A673 (cell line): ENCODE data around the gene PRKG1.

Experiments used
- EZH2 ChIP-seq: fragments of 200-600 bp; sonication (generic); IDR thresholded peaks from 2 replicates; pipeline ENCODE4 v1.6.1; 2017; ENCODE audit warnings: borderline replicate concordance, low read depth, mild to moderate bottlenecking, mixed read lengths, antibody characterized with exemption, low read length; ENCODE audit not compliant: poor library complexity, severe bottlenecking
- TF ChIP-seq, protein P1 (sequence below): fragments of 300-800, 200-600 bp; sonication (generic); conservative IDR thresholded peaks from 2 replicates; pipeline ENCODE4 v1.5.1; 2017; ENCODE audit warnings: low read depth, mild to moderate bottlenecking, antibody characterized with exemption, low read length, moderate library complexity, mixed read lengths

DNA sequence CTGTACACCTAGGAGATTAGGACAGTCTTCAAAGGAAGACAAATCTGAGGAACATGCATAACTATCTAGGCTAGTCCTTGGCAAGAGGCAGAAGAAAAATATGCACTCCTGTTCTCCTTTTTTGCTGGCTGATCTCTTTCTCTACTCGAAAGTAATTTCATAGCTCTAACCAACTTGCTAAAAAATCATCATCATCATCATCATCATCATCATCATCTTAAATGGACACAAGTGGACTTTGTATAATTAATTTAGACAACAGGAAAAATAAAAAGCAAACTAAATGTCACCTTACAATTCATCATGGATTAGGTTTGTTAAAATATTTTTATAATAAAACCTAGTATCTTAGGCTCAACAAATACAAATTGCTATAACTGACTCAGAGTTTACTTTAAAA is 1192.6 kb downstream of the PRKG1 start:
- TF ChIP-seq, protein P1, sequence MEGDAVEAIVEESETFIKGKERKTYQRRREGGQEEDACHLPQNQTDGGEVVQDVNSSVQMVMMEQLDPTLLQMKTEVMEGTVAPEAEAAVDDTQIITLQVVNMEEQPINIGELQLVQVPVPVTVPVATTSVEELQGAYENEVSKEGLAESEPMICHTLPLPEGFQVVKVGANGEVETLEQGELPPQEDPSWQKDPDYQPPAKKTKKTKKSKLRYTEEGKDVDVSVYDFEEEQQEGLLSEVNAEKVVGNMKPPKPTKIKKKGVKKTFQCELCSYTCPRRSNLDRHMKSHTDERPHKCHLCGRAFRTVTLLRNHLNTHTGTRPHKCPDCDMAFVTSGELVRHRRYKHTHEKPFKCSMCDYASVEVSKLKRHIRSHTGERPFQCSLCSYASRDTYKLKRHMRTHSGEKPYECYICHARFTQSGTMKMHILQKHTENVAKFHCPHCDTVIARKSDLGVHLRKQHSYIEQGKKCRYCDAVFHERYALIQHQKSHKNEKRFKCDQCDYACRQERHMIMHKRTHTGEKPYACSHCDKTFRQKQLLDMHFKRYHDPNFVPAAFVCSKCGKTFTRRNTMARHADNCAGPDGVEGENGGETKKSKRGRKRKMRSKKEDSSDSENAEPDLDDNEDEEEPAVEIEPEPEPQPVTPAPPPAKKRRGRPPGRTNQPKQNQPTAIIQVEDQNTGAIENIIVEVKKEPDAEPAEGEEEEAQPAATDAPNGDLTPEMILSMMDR = no peak
- no peak for TF ChIP-seq EZH2
